Testis (tissue), 2 donors: ENCODE data around the gene DHRS4.

Experiments used
- POLR2A ChIP-seq: fragments of 450-650 bp; IDR thresholded peaks from one replicate; pipeline ENCODE4 v1.6.1; 2017; ENCODE audit warnings: antibody characterized with exemption, mild to moderate bottlenecking, moderate library complexity
- TF ChIP-seq, protein P1 (sequence below), 3 experiments: fragments of 450-650 bp in 2 of 3; fragments of 200-600 bp in 1 of 3; sonication (generic) in 1 of 3; IDR thresholded peaks; one replicate each; pipeline ENCODE4 v1.5.1; 2016 to 2019; ENCODE audit warnings: antibody characterized with exemption in 3 of 3, mild to moderate bottlenecking in 2 of 3, moderate library complexity in 1 of 3

DNA sequence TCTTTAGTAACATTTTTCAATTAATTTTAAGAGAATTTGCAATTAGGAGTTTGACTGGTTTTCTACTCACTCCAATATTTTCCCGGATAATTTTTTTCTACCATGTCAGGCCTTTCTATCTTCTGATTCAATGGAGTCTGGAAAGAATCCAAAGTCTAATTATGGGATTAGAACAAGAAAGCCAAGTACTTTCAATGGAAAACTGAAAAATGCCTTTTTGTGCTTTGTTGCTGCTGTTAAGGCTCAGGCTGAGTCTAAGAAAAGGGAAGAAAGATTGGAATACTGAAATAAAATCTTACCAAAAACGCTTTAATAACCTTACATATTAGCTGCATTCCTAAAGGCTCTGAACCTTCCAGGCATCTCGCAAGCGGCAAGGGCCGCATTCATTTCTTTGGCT is 24.4 kb upstream of the DHRS4 start:
- no peak for TF ChIP-seq POLR2A
- TF ChIP-seq, protein P1, sequence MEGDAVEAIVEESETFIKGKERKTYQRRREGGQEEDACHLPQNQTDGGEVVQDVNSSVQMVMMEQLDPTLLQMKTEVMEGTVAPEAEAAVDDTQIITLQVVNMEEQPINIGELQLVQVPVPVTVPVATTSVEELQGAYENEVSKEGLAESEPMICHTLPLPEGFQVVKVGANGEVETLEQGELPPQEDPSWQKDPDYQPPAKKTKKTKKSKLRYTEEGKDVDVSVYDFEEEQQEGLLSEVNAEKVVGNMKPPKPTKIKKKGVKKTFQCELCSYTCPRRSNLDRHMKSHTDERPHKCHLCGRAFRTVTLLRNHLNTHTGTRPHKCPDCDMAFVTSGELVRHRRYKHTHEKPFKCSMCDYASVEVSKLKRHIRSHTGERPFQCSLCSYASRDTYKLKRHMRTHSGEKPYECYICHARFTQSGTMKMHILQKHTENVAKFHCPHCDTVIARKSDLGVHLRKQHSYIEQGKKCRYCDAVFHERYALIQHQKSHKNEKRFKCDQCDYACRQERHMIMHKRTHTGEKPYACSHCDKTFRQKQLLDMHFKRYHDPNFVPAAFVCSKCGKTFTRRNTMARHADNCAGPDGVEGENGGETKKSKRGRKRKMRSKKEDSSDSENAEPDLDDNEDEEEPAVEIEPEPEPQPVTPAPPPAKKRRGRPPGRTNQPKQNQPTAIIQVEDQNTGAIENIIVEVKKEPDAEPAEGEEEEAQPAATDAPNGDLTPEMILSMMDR (IDR thresholded peaks at IDR 0.05) = no peak
